Measurements from ENCODE around the gene STRADA.

The STRADA gene

GRCh38 chr17:63699638-63700527, 41.7 kb downstream of the STRADA start, which contains the start of gene LIMD2:
LIMD2 (minus strand) TSS chr17:63700125; CDS start chr17:63699298, 827 bp downstream.
- peaks cover 83% of the 10 kb centered on the region for H3K36me3 Mint-ChIP-seq
- H3K27ac Mint-ChIP-seq: peak within 1 kb of the TSS; percentile 94
- DNase-seq (ENCODE audit: low spot score in 2 of 2) (peak; percentile 56 to 87), ATAC-seq (peak; percentile 17)
- H3K4me3 Mint-ChIP-seq: peak within 1 kb of the TSS; percentile 93
- peaks cover 70% of the 10 kb centered on the region for H3K4me1 Mint-ChIP-seq
- no peaks in the 10 kb centered on the region for H3K9me3 Mint-ChIP-seq

GRCh38 chr17:63698886-63699637, 42.5 kb downstream of the STRADA start:
- H3K36me3 Mint-ChIP-seq: peaks cover 88% of the 10 kb centered on the region
- DNase-seq (ENCODE audit: low spot score in 2 of 2): peak; percentile 61 to 92

GRCh38 chr17:63698381-63698885, 43.2 kb downstream of the STRADA start:
- ATAC-seq (no peak), DNase-seq (ENCODE audit: low spot score in 2 of 2) (peak in 1 of 2 donors; percentile 71)
- Mint-ChIP-seq H3K27ac (peak overlapping the region; percentile 94), H3K9me3 (no peaks in the 10 kb centered on the region), H3K4me3 (peak overlapping the region; percentile 93), H3K36me3 (peaks cover 88% of the 10 kb centered on the region), H3K4me1 (peaks cover 75% of the 10 kb centered on the region)

More at GRCh38 chr17:63698886-63699637, 42.5 kb downstream of the STRADA start:
- peak overlapping the region; percentile 94 for H3K27ac Mint-ChIP-seq
- ATAC-seq: peak; percentile 31
- H3K4me1 Mint-ChIP-seq: peaks cover 77% of the 10 kb centered on the region
- H3K4me3 Mint-ChIP-seq: peak overlapping the region; percentile 93
- no peaks in the 10 kb centered on the region for H3K9me3 Mint-ChIP-seq

- peak; percentile 69 for ATAC-seq
- Mint-ChIP-seq H3K4me1 (peaks cover 75% of the 10 kb centered on the region), H3K27ac (peak overlapping the region; percentile 94), H3K9me3 (no peaks in the 10 kb centered on the region), H3K36me3 (peaks cover 87% of the 10 kb centered on the region), H3K4me3 (peak overlapping the region; percentile 93)
- peak; percentile 63 to 92 for DNase-seq (ENCODE audit: low spot score in 2 of 2)
Measured at GRCh38 chr17:63697341-63698286, 44.0 kb downstream of the STRADA start.

- Mint-ChIP-seq H3K27ac (peak overlapping the region; percentile 94), H3K9me3 (no peaks in the 10 kb centered on the region), H3K36me3 (peaks cover 81% of the 10 kb centered on the region), H3K4me1 (peaks cover 67% of the 10 kb centered on the region), H3K4me3 (peak overlapping the region; percentile 93)
- ATAC-seq (no peak), DNase-seq (ENCODE audit: low spot score in 2 of 2) (peak in 1 of 2 donors; percentile 66)
Measured at GRCh38 chr17:63696381-63696961, 45.1 kb downstream of the STRADA start.

GRCh38 chr17:63695889-63696288, 45.7 kb downstream of the STRADA start:
- H3K27ac Mint-ChIP-seq: peak overlapping the region; percentile 94
- ATAC-seq (no peak), DNase-seq (ENCODE audit: low spot score in 2 of 2) (no peak)
- H3K4me1 Mint-ChIP-seq: peaks cover 61% of the 10 kb centered on the region
- H3K4me3 Mint-ChIP-seq: peak overlapping the region; percentile 93
- H3K36me3 Mint-ChIP-seq: peaks cover 81% of the 10 kb centered on the region
- no peaks in the 10 kb centered on the region for H3K9me3 Mint-ChIP-seq

GRCh38 chr17:63694950-63695773, 46.4 kb downstream of the STRADA start:
- no peaks in the 10 kb centered on the region for H3K9me3 Mint-ChIP-seq
- H3K4me3 Mint-ChIP-seq: peak overlapping the region; percentile 93
- H3K36me3 Mint-ChIP-seq: peaks cover 84% of the 10 kb centered on the region
- peak overlapping the region; percentile 94 for H3K27ac Mint-ChIP-seq
- ATAC-seq (no peak), DNase-seq (ENCODE audit: low spot score in 2 of 2) (no peak)
- peaks cover 61% of the 10 kb centered on the region for H3K4me1 Mint-ChIP-seq

- no peaks in the 10 kb centered on the region for H3K9me3 Mint-ChIP-seq
- DNase-seq (ENCODE audit: low spot score in 2 of 2) (peak in 1 of 2 donors; percentile 53), ATAC-seq (no peak)
- peaks cover 89% of the 10 kb centered on the region for H3K36me3 Mint-ChIP-seq
- H3K4me1 Mint-ChIP-seq: peaks cover 61% of the 10 kb centered on the region
- peak overlapping the region; percentile 94 for H3K27ac Mint-ChIP-seq
- peak overlapping the region; percentile 93 for H3K4me3 Mint-ChIP-seq
Measured at GRCh38 chr17:63694229-63694949, 47.2 kb downstream of the STRADA start.

- Mint-ChIP-seq H3K36me3 (peaks cover 89% of the 10 kb centered on the region), H3K4me3 (no peak overlapping the region)
Measured at GRCh38 chr17:63693411-63694113, 48.0 kb downstream of the STRADA start.

GRCh38 chr17:63692195-63692816, 49.3 kb downstream of the STRADA start:
- DNase-seq (ENCODE audit: low spot score in 2 of 2) (no peak), ATAC-seq (no peak)
- peak overlapping the region; percentile 94 for H3K27ac Mint-ChIP-seq
- H3K4me1 Mint-ChIP-seq: peaks cover 60% of the 10 kb centered on the region
- H3K36me3 Mint-ChIP-seq: peaks cover 88% of the 10 kb centered on the region
- H3K9me3 Mint-ChIP-seq: no peaks in the 10 kb centered on the region
- no peak overlapping the region for H3K4me3 Mint-ChIP-seq

More at GRCh38 chr17:63693411-63694113, 48.0 kb downstream of the STRADA start:
- no peak for DNase-seq (ENCODE audit: low spot score in 2 of 2)
- no peak for ATAC-seq
- Mint-ChIP-seq H3K27ac (peak overlapping the region; percentile 94), H3K4me1 (peaks cover 65% of the 10 kb centered on the region), H3K9me3 (no peaks in the 10 kb centered on the region)

- peaks cover 78% of the 10 kb centered on the region for H3K36me3 Mint-ChIP-seq
- DNase-seq (ENCODE audit: low spot score in 2 of 2): no peak
- H3K4me1 Mint-ChIP-seq: peaks cover 41% of the 10 kb centered on the region
- H3K27ac Mint-ChIP-seq: peak overlapping the region; percentile 65
- ATAC-seq: no peak
- no peaks in the 10 kb centered on the region for H3K9me3 Mint-ChIP-seq
- no peak overlapping the region for H3K4me3 Mint-ChIP-seq
Measured at GRCh38 chr17:63689479-63689878, 52.1 kb downstream of the STRADA start.

- Mint-ChIP-seq H3K36me3 (peaks cover 78% of the 10 kb centered on the region), H3K27ac (peak overlapping the region; percentile 65), H3K4me1 (peaks cover 32% of the 10 kb centered on the region), H3K4me3 (no peak overlapping the region), H3K9me3 (no peaks in the 10 kb centered on the region)
- ATAC-seq (peak; percentile 82), DNase-seq (ENCODE audit: low spot score in 2 of 2) (no peak)
Measured at GRCh38 chr17:63688396-63689020, 53.1 kb downstream of the STRADA start.

All from stimulated activated effector memory CD8-positive, alpha-beta T cell treated with anti-CD3 and anti-CD28 coated beads, Interleukin-12 subunit alpha, Interleukin-12 subunit beta, amount 100 ng/mL, for 72 hours (primary cell).